ENCODE measurements around the gene DOCK3. TPM values are rescaled to one million over a fixed set of nuclear protein-coding genes. Genes with fewer than 3 reads are reported as not detected.

The DOCK3 gene
- total RNA-seq, 1 experiment from 2014 or later, result 0.14 TPM

DNA sequence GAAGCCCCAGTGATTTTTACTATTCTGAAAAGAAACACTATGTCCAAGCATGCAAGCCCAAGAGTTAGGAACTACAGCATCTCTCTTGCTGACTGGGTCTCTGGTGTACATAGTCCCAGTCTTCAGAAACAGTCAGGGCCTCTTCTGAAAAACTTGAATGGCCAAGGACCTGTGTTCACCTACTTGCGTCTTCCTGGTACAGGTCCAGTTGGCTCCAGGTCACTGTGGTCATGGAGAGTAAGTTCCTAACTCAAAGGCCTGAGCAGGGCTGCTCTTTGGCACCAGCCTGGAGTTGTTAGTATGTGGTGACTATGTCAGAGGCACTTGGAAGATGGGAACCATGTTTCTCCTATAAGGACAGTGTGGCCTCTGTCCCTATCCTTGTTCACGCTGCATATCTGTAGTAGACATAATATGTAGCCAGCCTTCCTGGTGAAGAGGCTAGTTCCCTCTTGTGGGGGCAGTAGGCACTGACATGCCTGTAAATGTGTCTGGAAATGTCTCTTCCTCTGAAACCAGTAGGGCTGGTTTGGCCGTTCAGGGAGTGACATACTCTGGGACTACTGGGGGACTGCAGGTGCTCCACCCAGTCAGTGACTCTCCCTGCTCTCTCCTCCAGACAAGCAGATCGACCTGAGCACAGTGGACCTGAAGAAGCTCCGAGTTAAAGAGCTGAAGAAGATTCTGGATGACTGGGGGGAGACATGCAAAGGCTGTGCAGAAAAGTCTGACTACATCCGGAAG, 713.7 kb downstream of the DOCK3 start:
- CTCF ChIA-PET, result interaction anchor here (0.5 to 4.7 kb wide), 30 partner anchors 9 to 1961 kb away, joined by 3 to 59 read pairs (median 4); partner anchors contain the start of genes DCAF1, HEMK1 and MAPKAPK3
- intact Hi-C loops (cut with micrococcal nuclease), result loop anchor here (1.0 to 5.0 kb wide), 2 partner anchors 284 to 772 kb away; partner anchors contain the start of gene TEX264
- H3K4me3 Mint-ChIP-seq (ENCODE audit: unreplicated experiment), result no peak overlapping the region
- peaks cover 26% of the 10 kb centered on the region for H3K36me3 Mint-ChIP-seq (ENCODE audit: insufficient read depth, unreplicated experiment)
- no peaks in the 10 kb centered on the region for H3K27me3 Mint-ChIP-seq (ENCODE audit: insufficient read depth, unreplicated experiment)
- POLR2A ChIA-PET, result interaction anchor here (0.7 to 2.1 kb wide), 3 partner anchors 111 to 819 kb away, joined by 3 to 6 read pairs (median 3); partner anchors contain the start of genes DCAF1 and HEMK1
- no TSS peak for BruUV-seq (replicated peaks)
- peaks cover 26% of the 10 kb centered on the region for H3K4me1 Mint-ChIP-seq (ENCODE audit: insufficient read depth, unreplicated experiment)
- no peaks in the 10 kb centered on the region for H3K9me3 Mint-ChIP-seq (ENCODE audit: unreplicated experiment)
- DNase-seq (ENCODE audit: unreplicated experiment), result no peak
- H3K27ac Mint-ChIP-seq (ENCODE audit: low read depth, unreplicated experiment), result no peak overlapping the region
- TF ChIP-seq, protein P1, sequence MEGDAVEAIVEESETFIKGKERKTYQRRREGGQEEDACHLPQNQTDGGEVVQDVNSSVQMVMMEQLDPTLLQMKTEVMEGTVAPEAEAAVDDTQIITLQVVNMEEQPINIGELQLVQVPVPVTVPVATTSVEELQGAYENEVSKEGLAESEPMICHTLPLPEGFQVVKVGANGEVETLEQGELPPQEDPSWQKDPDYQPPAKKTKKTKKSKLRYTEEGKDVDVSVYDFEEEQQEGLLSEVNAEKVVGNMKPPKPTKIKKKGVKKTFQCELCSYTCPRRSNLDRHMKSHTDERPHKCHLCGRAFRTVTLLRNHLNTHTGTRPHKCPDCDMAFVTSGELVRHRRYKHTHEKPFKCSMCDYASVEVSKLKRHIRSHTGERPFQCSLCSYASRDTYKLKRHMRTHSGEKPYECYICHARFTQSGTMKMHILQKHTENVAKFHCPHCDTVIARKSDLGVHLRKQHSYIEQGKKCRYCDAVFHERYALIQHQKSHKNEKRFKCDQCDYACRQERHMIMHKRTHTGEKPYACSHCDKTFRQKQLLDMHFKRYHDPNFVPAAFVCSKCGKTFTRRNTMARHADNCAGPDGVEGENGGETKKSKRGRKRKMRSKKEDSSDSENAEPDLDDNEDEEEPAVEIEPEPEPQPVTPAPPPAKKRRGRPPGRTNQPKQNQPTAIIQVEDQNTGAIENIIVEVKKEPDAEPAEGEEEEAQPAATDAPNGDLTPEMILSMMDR (IDR thresholded peaks at IDR 0.05; ENCODE audit: unreplicated experiment), result peak; percentile 14

DNA sequence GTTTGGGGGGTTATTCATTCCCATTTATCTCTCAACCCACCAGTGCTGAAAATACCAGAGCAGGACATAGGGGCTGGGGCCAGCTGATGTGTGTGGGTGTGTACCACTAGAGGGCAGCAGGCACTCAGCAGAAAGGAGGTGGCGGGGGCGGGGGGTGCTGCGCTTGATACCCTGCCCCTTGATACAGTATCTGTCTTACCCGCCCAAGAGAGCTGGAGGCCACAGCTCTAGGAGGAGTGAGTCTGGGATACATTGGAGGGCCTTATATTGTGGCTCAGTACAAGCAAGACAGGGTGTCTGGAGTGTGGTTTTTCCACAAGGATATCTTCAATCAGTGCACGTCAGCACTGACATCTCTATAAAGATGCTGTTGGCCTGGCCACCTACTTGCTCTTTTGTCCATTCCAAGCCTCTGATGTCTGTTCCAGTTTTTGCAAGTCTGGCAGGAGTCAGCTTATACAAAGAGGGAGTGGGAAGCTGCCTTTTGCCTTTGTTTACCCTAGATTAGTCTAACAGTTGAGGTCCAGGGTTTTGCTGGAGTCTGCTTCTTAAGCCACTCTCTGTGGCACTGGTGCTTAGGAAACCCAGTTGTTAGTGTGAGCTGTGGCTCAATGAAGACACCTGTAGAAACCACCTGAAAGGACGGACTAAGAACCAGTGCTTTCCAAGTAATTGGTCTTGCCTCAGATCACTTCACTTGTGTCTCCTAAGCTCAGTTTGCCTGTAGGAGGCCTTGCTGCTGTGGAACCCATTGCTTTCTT, 714.9 kb downstream of the DOCK3 start:
- Mint-ChIP-seq H3K4me1 (ENCODE audit: insufficient read depth, unreplicated experiment) (peaks cover 25% of the 10 kb centered on the region), H3K9me3 (ENCODE audit: unreplicated experiment) (no peaks in the 10 kb centered on the region), H3K27me3 (ENCODE audit: insufficient read depth, unreplicated experiment) (no peaks in the 10 kb centered on the region), H3K4me3 (ENCODE audit: unreplicated experiment) (no peak overlapping the region), H3K27ac (ENCODE audit: low read depth, unreplicated experiment) (no peak overlapping the region), H3K36me3 (ENCODE audit: insufficient read depth, unreplicated experiment) (peaks cover 38% of the 10 kb centered on the region)
- intact Hi-C loops (cut with micrococcal nuclease), result loop anchor here (1.0 to 5.0 kb wide), 4 partner anchors 109 to 773 kb away; partner anchors contain the start of gene TEX264
- BruUV-seq (replicated peaks), result no TSS peak
- CTCF ChIA-PET, result interaction anchor here (0.5 to 4.7 kb wide), 58 partner anchors 8 to 888 kb away, joined by 3 to 59 read pairs (median 4); partner anchors contain the start of genes DCAF1, HEMK1 and MAPKAPK3
- TF ChIP-seq, protein P1 (IDR thresholded peaks at IDR 0.05; ENCODE audit: unreplicated experiment), result peak; percentile 66
- peak; percentile 54 for DNase-seq (ENCODE audit: unreplicated experiment)
- POLR2A ChIA-PET, result interaction anchor here (0.7 to 2.1 kb wide), 6 partner anchors 47 to 820 kb away, joined by 3 to 6 read pairs (median 3); partner anchors contain the start of genes DCAF1 and HEMK1

DNA sequence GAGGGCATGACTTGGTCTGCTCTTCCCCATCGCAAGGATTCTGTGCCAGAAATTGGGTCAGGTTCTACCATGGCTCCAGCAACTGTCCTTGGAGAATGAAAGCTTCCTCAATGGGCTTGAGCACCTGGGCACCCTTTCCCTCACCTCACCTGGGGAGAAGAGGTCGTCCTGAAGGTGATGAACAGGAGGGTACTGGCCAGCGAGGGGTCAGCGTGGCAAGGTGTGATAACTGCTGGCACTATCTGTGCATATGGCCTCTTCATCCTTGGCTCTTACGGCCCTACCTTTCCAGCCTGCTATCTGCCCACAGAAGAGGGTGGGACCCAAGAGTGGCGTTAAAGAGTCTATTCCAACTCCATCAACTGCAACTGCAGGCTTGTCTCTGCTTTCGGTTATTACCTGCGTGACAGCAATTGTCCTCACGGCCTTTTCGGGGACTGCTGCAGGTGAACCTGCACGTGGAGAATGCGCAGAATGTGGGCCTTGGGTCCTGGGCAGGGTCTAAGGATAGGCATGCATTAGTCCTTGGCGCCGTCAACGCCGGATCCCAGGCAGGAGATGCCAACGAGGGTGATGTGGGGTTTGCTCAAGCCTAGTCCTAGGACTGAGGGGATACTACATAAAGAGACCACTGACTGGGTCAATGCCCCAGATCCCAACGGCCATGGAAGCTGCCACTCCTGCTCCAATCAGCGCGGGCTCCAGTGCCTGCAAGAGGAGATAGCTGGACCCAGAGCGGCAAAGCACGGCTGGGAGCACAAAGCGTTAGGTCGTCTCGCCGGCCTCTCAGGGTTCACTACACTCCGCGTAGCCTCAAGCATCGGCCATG, 715.7 kb downstream of the DOCK3 start:
- CTCF ChIA-PET, result interaction anchor here (0.5 to 4.7 kb wide), 40 partner anchors 9 to 889 kb away, joined by 3 to 59 read pairs (median 4); partner anchors contain the start of genes DCAF1, HEMK1 and MAPKAPK3
- Mint-ChIP-seq H3K36me3 (ENCODE audit: insufficient read depth, unreplicated experiment) (peaks cover 46% of the 10 kb centered on the region), H3K4me3 (ENCODE audit: unreplicated experiment) (peak overlapping the region; percentile 54), H3K27ac (ENCODE audit: low read depth, unreplicated experiment) (no peak overlapping the region), H3K4me1 (ENCODE audit: insufficient read depth, unreplicated experiment) (peaks cover 32% of the 10 kb centered on the region), H3K27me3 (ENCODE audit: insufficient read depth, unreplicated experiment) (no peaks in the 10 kb centered on the region), H3K9me3 (ENCODE audit: unreplicated experiment) (no peaks in the 10 kb centered on the region)
- TF ChIP-seq, protein P1 (IDR thresholded peaks at IDR 0.05; ENCODE audit: unreplicated experiment), result no peak
- POLR2A ChIA-PET, result interaction anchor here (0.7 to 1.5 kb wide), 6 partner anchors 46 to 820 kb away, joined by 3 to 6 read pairs (median 3); partner anchors contain the start of gene DCAF1
- intact Hi-C loops (cut with micrococcal nuclease), result loop anchor here (1.0 to 5.0 kb wide), 3 partner anchors 108 to 412 kb away; no protein-coding TSS in a partner anchor
- BruUV-seq (replicated peaks), result no TSS peak
- no peak for DNase-seq (ENCODE audit: unreplicated experiment)
